HCT116 (cell line): ENCODE measurements around the gene MYLK. TPM values are rescaled to one million over a fixed set of nuclear protein-coding genes. Genes with fewer than 3 reads are reported as not detected.

Source experiments
- ATAC-seq: fragments of 200-7000 bp; cut with Tn5 transposase; 2 replicates; pipeline ENCODE4 v1.9.1; 2020; ENCODE audit warnings: mild to moderate bottlenecking, moderate library complexity
- BruUV-seq: library from RNA; stranded (reverse); fragments of 400-500 nt; replicated peaks from 2 replicates; lab custom pipeline; 2021; lab: Mats Ljungman, UMichigan
- CTCF ChIA-PET: fragments of 300-600 bp; sonication (Branson Sonifier 250); formaldehyde crosslinking; loops from one replicate; lab custom pipeline; 2021; ENCODE audit warnings: antibody characterized with exemption; lab: Charles Lee
- POLR2A ChIA-PET: fragments of 300-600, 350-600 bp; sonication (Branson Sonifier 250); formaldehyde crosslinking; loops from one replicate; lab custom pipeline; 2021; ENCODE audit warnings: antibody characterized with exemption; lab: Charles Lee
- RAD21 ChIA-PET, 2 experiments: fragments of 300-600 bp; sonication (Branson Sonifier 250); formaldehyde crosslinking; loops; one replicate each; lab custom pipeline; 2023; ENCODE audit warnings: low total read pairs in 2 of 2; ENCODE audit not compliant: uncharacterized antibody in 2 of 2, unreplicated experiment in 2 of 2, low non-redundant PET in 1 of 2; lab: Charles Lee
- DNase-seq: peaks from one replicate; pipeline ENCODE4 v3.0.0-alpha.2; 2010; ENCODE audit warnings: low read depth, low spot score
- H2AFZ ChIP-seq: fragments of 200-600 bp; shearing (Covaris generic), sonication (generic); 2 replicates; pipeline ENCODE4 v1.6.1; 2017; ENCODE audit warnings: low read depth, mixed run types, mixed read lengths, antibody characterized with exemption, low read length; ENCODE audit not compliant: poor library complexity, severe bottlenecking
- H3K27ac ChIP-seq: 2 replicates; pipeline ENCODE4 v1.5.1; 2012; ENCODE audit warnings: low read depth, low read length
- H3K27me3 ChIP-seq: fragments of 200-600 bp; sonication (generic); 2 replicates; pipeline ENCODE4 v1.6.1; 2016; ENCODE audit warnings: mixed run types, low read length, mixed read lengths; ENCODE audit not compliant: insufficient read depth
- H3K36me3 ChIP-seq, 2 experiments: fragments of 200-500 bp in 1 of 2; fragments of 200-600 bp in 1 of 2; sonication (Bioruptor generic) in 1 of 2; sonication (generic) in 1 of 2; 2 replicates each; pipeline versions ENCODE4 v1.5.1 to v1.6.1; 2014 to 2016; ENCODE audit warnings: low read length in 2 of 2, inconsistent platforms in 1 of 2, mixed read lengths in 1 of 2, mixed run types in 1 of 2; ENCODE audit not compliant: insufficient read depth in 2 of 2, control insufficient read depth in 1 of 2
- H3K4me1 ChIP-seq, 2 experiments: fragments of 200-600 bp in 1 of 2; sonication (generic) in 1 of 2; 2 replicates each; pipeline versions ENCODE4 v1.5.1 to v1.6.1; 2012 to 2017; ENCODE audit warnings: low read length in 2 of 2, inconsistent platforms in 1 of 2, mild to moderate bottlenecking in 1 of 2, mixed read lengths in 1 of 2, mixed run types in 1 of 2, moderate library complexity in 1 of 2; ENCODE audit not compliant: insufficient read depth in 2 of 2, control insufficient read depth in 1 of 2
- H3K4me2 ChIP-seq: fragments of 200-600 bp; sonication (generic); 2 replicates; pipeline ENCODE4 v1.6.1; 2017; ENCODE audit warnings: mixed run types, low read length, mixed read lengths
- H3K4me3 ChIP-seq, 2 experiments: fragments of 200-600 bp in 1 of 2; sonication (generic) in 1 of 2; replicated peaks in 1 of 2; 2 replicates each; pipeline ENCODE4 v1.5.1; 2011 to 2016; ENCODE audit warnings: low read length in 2 of 2, control low read depth in 1 of 2, low read depth in 1 of 2, mild to moderate bottlenecking in 1 of 2, mixed read lengths in 1 of 2, mixed run types in 1 of 2
- H3K79me2 ChIP-seq: fragments of 200-600 bp; sonication (generic); 2 replicates; pipeline ENCODE4 v1.6.1; 2017; ENCODE audit warnings: mild to moderate bottlenecking, mixed run types, low read length, moderate library complexity, mixed read lengths; ENCODE audit not compliant: insufficient read depth
- H3K9ac ChIP-seq: fragments of 200-600 bp; sonication (generic); 2 replicates; pipeline ENCODE4 v1.6.1; 2016; ENCODE audit warnings: low read length, mixed read lengths
- H3K9me2 ChIP-seq: fragments of 200-600 bp; sonication (generic), shearing (Covaris generic); 2 replicates; pipeline ENCODE4 v1.6.1; 2017; ENCODE audit warnings: mixed run types, mild to moderate bottlenecking, moderate library complexity; ENCODE audit not compliant: insufficient read depth
- H3K9me3 ChIP-seq, 2 experiments: fragments of 200-500 bp in 1 of 2; fragments of 200-600 bp in 1 of 2; sonication (Bioruptor generic) in 1 of 2; sonication (generic) in 1 of 2; 2 replicates each; pipeline ENCODE4 v1.6.1; 2014 to 2017; ENCODE audit warnings: low read length in 2 of 2, mixed read lengths in 2 of 2, inconsistent platforms in 1 of 2, low read depth in 1 of 2, mild to moderate bottlenecking in 1 of 2, mixed run types in 1 of 2, moderate library complexity in 1 of 2; ENCODE audit not compliant: control insufficient read depth in 1 of 2, insufficient read depth in 1 of 2
- H4K20me1 ChIP-seq: fragments of 200-600 bp; sonication (generic), shearing (Covaris generic); 2 replicates; pipeline ENCODE4 v1.6.1; 2017; ENCODE audit warnings: mixed run types, mild to moderate bottlenecking, moderate library complexity; ENCODE audit not compliant: insufficient read depth
- ATF3 ChIP-seq: IDR thresholded peaks from 2 replicates; pipeline ENCODE4 v1.6.1; 2012
- CBX3 ChIP-seq: IDR thresholded peaks from 2 replicates; pipeline ENCODE4 v1.6.1; 2012; ENCODE audit warnings: low read depth
- CTCF ChIP-seq, 3 experiments: fragments of 200-600 bp in 1 of 3; sonication (generic) in 1 of 3; IDR thresholded peaks in 2 of 3; conservative IDR thresholded peaks in 1 of 3; 2 replicates each; pipeline ENCODE4 v1.5.1; 2012 to 2017; ENCODE audit warnings: low read depth in 2 of 3, low read length in 2 of 3, antibody characterized with exemption in 1 of 3, borderline replicate concordance in 1 of 3, control low read depth in 1 of 3, mild to moderate bottlenecking in 1 of 3, mixed read lengths in 1 of 3, mixed run types in 1 of 3, moderate library complexity in 1 of 3; ENCODE audit not compliant: insufficient read depth in 1 of 3
- EGR1 ChIP-seq: IDR thresholded peaks from 2 replicates; pipeline ENCODE4 v1.6.1; 2012; ENCODE audit warnings: low read depth
- MAX ChIP-seq: IDR thresholded peaks from 2 replicates; pipeline ENCODE4 v1.6.1; 2012
- POLR2AphosphoS5 ChIP-seq: IDR thresholded peaks from 2 replicates; pipeline ENCODE4 v1.6.1; 2011; ENCODE audit warnings: mild to moderate bottlenecking, low read depth, low read length, moderate library complexity
- RAD21 ChIP-seq: IDR thresholded peaks from 2 replicates; pipeline ENCODE4 v1.6.1; 2012; ENCODE audit warnings: low read depth, mild to moderate bottlenecking
- REST ChIP-seq: IDR thresholded peaks from 2 replicates; pipeline ENCODE4 v1.6.1; 2012; ENCODE audit warnings: low read depth
- SP1 ChIP-seq: IDR thresholded peaks from 2 replicates; pipeline ENCODE4 v1.6.1; 2012; ENCODE audit warnings: low read depth
- SRF ChIP-seq: IDR thresholded peaks from 2 replicates; pipeline ENCODE4 v1.6.1; 2012; ENCODE audit warnings: low read depth
- TCF7L2 ChIP-seq: IDR thresholded peaks from 2 replicates; pipeline ENCODE4 v1.7.0; 2011; ENCODE audit warnings: borderline replicate concordance, inconsistent platforms; ENCODE audit not compliant: insufficient read depth, insufficient read length; ENCODE audit errors: extremely low read depth
- YY1 ChIP-seq: IDR thresholded peaks from 2 replicates; pipeline ENCODE4 v1.6.1; 2011; ENCODE audit warnings: low read length, low read depth, moderate library complexity, mild to moderate bottlenecking; ENCODE audit not compliant: insufficient replicate concordance; ENCODE audit errors: extremely low read depth
- ZBTB33 ChIP-seq: IDR thresholded peaks from 2 replicates; pipeline ENCODE4 v1.6.1; 2011; ENCODE audit warnings: mild to moderate bottlenecking, low read length, moderate library complexity; ENCODE audit not compliant: insufficient replicate concordance; ENCODE audit errors: extremely low read depth
- intact Hi-C: fragments of 100-400 bp; cut with micrococcal nuclease; formaldehyde crosslinking; loops from 2 replicates; pipeline ENCODE4 v1.10.0; 2022
- total RNA-seq: library from RNA; stranded (reverse); gene quantifications from one replicate; pipeline ENCODE4 v1.2.1, GENCODE V29; 2021; ENCODE audit not compliant: unreplicated experiment

The MYLK gene
- total RNA-seq, 1 experiment from 2014 or later = 3.8 TPM

- no peak overlapping the region for H3K9ac ChIP-seq
- BruUV-seq = no TSS peak
- peak overlapping the region; percentile 4 to 34; a peak in 2 of 4 replicates for H3K4me3 ChIP-seq
- ChIA-PET POLR2A (interaction anchor here (0.6 to 1.7 kb wide), 3 partner anchors 71 to 1291 kb away, joined by 3 to 6 read pairs (median 4); no protein-coding TSS in a partner anchor), CTCF (interaction anchor here (0.6 to 2.6 kb wide), 28 partner anchors 9 to 309 kb away, joined by 3 to 81 read pairs (median 4); partner anchors contain the start of genes HACD2 and KALRN), RAD21 (interaction anchor here (0.7 to 1.5 kb wide), 5 partner anchors 23 to 82 kb away, joined by 3 to 13 read pairs (median 7); no protein-coding TSS in a partner anchor)
- H3K9me2 ChIP-seq = no peaks in the 10 kb centered on the region
- H3K36me3 ChIP-seq = no peaks in the 10 kb centered on the region
- H3K9me3 ChIP-seq = no peaks in the 10 kb centered on the region
- peak overlapping the region; percentile 75 for H2AFZ ChIP-seq
- no peak overlapping the region for H3K27ac ChIP-seq
- no peaks in the 10 kb centered on the region for H4K20me1 ChIP-seq
- TF ChIP-seq SRF (peak; percentile 91), REST (no peak), ATF3 (no peak), POLR2AphosphoS5 (0 out of 2 replicates have a peak, but pooled peaks have one; percentile 29), EGR1 (no peak), SP1 (peak; percentile 33), MAX (no peak), CBX3 (peak; percentile 72; the same call in 1 of the 2 replicates), CTCF (IDR thresholded peaks at IDR 0.05 in 2 of 3, conservative IDR thresholded peaks at IDR 0.05 in 1 of 3; ENCODE audit: borderline replicate concordance in 1 of 3, insufficient read depth in 1 of 3, low read depth in 2 of 3, low read length in 2 of 3) (peak; percentile 69 to 85 (median 85); a peak in 5 of 6 replicates), ZBTB33 (no peak), RAD21 (peak; percentile 64), YY1 (peak; percentile 49), TCF7L2 (no peak)
- TF ChIP-seq, all 23 proteins: peak for 7
- H3K4me1 ChIP-seq = peaks cover 0 to 7% of the 10 kb centered on the region in 2 experiments; a peak in 2 of 4 replicates
- ATAC-seq = peak; percentile 80
- intact Hi-C loops = loop anchor here (1.0 to 2.0 kb wide), 3 partner anchors 71 to 355 kb away; partner anchors contain the start of gene HACD2
- H3K79me2 ChIP-seq = no peaks in the 10 kb centered on the region
- no peaks in the 10 kb centered on the region for H3K27me3 ChIP-seq
- peak overlapping the region; percentile 56 for H3K4me2 ChIP-seq
- DNase-seq = peak; percentile 73
These were observed 160.5 kb downstream of the MYLK start for GRCh38 chr3:123723522-123724168.
